Testis (tissue), 3 donors: ENCODE data around the gene DISP2. TPM values are rescaled to one million over a fixed set of nuclear protein-coding genes. Genes with fewer than 3 reads are reported as not detected.

Experiments
- DNase-seq: peaks from one replicate; pipeline ENCODE4 v3.0.0-alpha.2; 2019
- H3K27ac ChIP-seq, 2 donors: fragments of 200-600 bp; sonication (generic); one replicate each; pipeline ENCODE4 v1.5.1; 2019
- H3K27me3 ChIP-seq: fragments of 200-600 bp; sonication (generic); one replicate; pipeline ENCODE4 v1.5.1; 2019
- H3K36me3 ChIP-seq: fragments of 200-600 bp; sonication (generic); one replicate; pipeline ENCODE4 v1.5.1; 2017; ENCODE audit warnings: low read depth; ENCODE audit errors: missing control alignments
- H3K4me1 ChIP-seq: fragments of 200-600 bp; sonication (generic); one replicate; pipeline ENCODE4 v1.5.1; 2019
- H3K4me3 ChIP-seq, 2 donors: fragments of 200-600 bp; sonication (generic); one replicate each; pipeline ENCODE4 v1.5.1; 2017 to 2019
- H3K9me3 ChIP-seq: fragments of 200-600 bp; sonication (generic); one replicate; pipeline ENCODE4 v1.5.1; 2017
- POLR2A ChIP-seq: fragments of 450-650 bp; IDR thresholded peaks from one replicate; pipeline ENCODE4 v1.6.1; 2017; ENCODE audit warnings: antibody characterized with exemption, mild to moderate bottlenecking, moderate library complexity
- WGBS, 2 donors: methylation state at CpG; one replicate each; pipeline ENCODE4 v1.1.5; 2018; 5-methylcytosine and 5-hydroxymethylcytosine counted together
- intact Hi-C: fragments of 100-400 bp; cut with DNase I; formaldehyde crosslinking; loops from one replicate; pipeline ENCODE4 v1.15.1; 2023; ENCODE audit warnings: low total_unique reads
- polyA plus RNA-seq: library from polyadenylated mRNA; stranded (reverse); fragments of 350-450 nt; fragmentation: Illumina TruSeq; extraction: RNeasy Lipid Tissue Mini Kit (QIAGEN cat#74804); gene quantifications from one replicate; pipeline ENCODE4 v1.2.3, GENCODE V29; 2014; ENCODE audit warnings: low read depth, low replicate concordance; ENCODE audit not compliant: insufficient read depth
- total RNA-seq, 2 donors: library from RNA; depleted of rRNA; stranded (reverse); fragments of >200 nt; gene quantifications; one replicate each; pipeline ENCODE4 v1.2.3, GENCODE V29; 2016
- TF ChIP-seq, protein P1 (sequence below), 3 experiments: fragments of 450-650 bp in 2 of 3; fragments of 200-600 bp in 1 of 3; sonication (generic) in 1 of 3; IDR thresholded peaks; one replicate each; pipeline ENCODE4 v1.5.1; 2016 to 2019; ENCODE audit warnings: antibody characterized with exemption in 3 of 3, mild to moderate bottlenecking in 2 of 3, moderate library complexity in 1 of 3

DISP2 gene
- total and polyA plus RNA-seq, 3 donors from 2014 or later: 3.0 to 7.6 (median 4.4) TPM

DNA sequence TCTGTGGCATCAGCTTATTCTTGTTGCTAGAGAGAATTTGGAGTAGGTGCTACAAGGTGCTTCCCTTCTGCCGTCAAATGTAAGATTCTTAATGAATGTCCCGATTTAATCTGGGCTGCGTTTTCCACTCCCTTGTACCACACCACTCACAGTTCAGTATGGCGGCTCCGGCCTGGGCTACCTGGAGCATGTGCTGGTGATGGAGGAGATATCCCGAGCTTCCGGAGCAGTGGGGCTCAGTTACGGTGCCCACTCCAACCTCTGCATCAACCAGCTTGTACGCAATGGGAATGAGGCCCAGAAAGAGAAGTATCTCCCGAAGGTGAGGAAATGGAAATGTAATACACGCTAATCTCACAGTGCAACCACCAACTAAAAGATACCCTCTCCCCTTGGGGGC is 52.5 kb downstream of the DISP2 start:
- intact Hi-C loops: loop anchor here (10.0 kb wide), 1 partner anchor 46 kb away; no protein-coding TSS in a partner anchor
- no peaks in the 10 kb centered on the region for H3K27me3 ChIP-seq
- peaks cover 7% of the 10 kb centered on the region for H3K4me1 ChIP-seq
- no peaks in the 10 kb centered on the region for H3K36me3 ChIP-seq
- no peak for TF ChIP-seq POLR2A
- TF ChIP-seq, protein P1, sequence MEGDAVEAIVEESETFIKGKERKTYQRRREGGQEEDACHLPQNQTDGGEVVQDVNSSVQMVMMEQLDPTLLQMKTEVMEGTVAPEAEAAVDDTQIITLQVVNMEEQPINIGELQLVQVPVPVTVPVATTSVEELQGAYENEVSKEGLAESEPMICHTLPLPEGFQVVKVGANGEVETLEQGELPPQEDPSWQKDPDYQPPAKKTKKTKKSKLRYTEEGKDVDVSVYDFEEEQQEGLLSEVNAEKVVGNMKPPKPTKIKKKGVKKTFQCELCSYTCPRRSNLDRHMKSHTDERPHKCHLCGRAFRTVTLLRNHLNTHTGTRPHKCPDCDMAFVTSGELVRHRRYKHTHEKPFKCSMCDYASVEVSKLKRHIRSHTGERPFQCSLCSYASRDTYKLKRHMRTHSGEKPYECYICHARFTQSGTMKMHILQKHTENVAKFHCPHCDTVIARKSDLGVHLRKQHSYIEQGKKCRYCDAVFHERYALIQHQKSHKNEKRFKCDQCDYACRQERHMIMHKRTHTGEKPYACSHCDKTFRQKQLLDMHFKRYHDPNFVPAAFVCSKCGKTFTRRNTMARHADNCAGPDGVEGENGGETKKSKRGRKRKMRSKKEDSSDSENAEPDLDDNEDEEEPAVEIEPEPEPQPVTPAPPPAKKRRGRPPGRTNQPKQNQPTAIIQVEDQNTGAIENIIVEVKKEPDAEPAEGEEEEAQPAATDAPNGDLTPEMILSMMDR (IDR thresholded peaks at IDR 0.05): no peak
- H3K9me3 ChIP-seq: no peaks in the 10 kb centered on the region
- no peak overlapping the region for H3K27ac ChIP-seq
- WGBS, 2 donors: 91 to 94% methylated on average over 11 of the region's 11 CpGs
- no peak overlapping the region for H3K4me3 ChIP-seq
- no peak for DNase-seq

DNA sequence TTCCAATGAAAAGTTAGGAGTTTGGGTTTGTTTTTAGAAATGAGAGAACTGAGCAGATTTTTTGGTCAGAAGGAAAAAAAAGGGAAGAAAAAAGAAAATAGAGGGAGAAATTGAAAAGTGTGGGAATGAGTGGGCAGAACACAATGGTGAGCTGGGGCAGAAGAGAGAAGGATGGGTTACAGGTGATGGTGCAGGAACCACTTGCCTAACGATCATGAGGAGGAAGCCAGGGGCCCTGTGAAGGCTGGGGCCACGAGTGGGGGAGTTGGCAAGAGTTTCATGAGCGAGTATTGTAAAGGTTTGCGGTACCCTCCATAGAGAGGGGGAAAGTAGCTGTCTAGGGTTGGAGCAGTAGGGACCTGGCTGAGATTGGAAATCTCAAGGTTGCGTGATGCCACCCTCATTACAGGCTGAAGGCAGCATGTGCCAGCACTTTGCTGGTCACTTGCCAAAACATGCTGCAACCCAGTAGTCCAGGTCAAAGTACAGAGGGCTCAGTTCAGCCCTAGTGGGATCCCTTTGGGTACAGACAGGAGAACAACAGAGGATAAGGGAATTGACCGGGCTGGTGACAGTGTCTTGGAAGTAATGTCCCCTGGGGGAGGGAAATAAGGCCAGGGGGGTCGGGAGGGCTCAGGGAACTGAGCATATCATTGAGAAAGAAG is 54.2 kb downstream of the DISP2 start:
- 78 to 85% methylated on average over 7 of the region's 7 CpGs for WGBS, 2 donors
- no peak for DNase-seq
- no peak for TF ChIP-seq POLR2A
- TF ChIP-seq, protein P1 (IDR thresholded peaks at IDR 0.05): no peak
- Histone ChIP-seq H3K36me3 (no peaks in the 10 kb centered on the region), H3K27ac (no peak overlapping the region), H3K27me3 (no peaks in the 10 kb centered on the region), H3K4me3 (no peak overlapping the region), H3K4me1 (no peaks in the 10 kb centered on the region), H3K9me3 (no peaks in the 10 kb centered on the region)
- intact Hi-C loops: loop anchor here (10.0 kb wide), 1 partner anchor 47 kb away; no protein-coding TSS in a partner anchor

DNA sequence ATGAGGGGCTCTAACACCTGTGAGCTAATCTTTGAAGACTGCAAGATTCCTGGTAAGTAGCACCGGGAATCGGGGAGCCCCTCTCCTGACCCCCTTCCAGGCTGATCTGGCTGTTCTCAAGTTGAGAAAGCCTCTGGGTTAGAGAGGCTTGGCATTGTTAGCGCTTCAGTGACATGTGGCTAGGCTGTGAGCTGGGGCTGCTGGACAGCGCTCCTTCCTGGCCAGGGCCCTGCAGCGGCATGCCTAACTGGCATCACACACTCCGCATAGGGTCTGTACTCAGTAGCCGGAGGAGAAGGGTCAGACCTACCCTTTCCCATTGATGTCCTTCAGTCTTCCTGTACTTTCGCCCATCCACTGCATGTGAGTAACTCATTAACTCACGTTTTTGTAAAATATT is 55.0 kb downstream of the DISP2 start:
- DNase-seq: no peak
- H3K9me3 ChIP-seq: no peaks in the 10 kb centered on the region
- H3K4me1 ChIP-seq: no peaks in the 10 kb centered on the region
- H3K4me3 ChIP-seq: no peak overlapping the region
- intact Hi-C loops: loop anchor here (10.0 kb wide), 1 partner anchor 48 kb away; no protein-coding TSS in a partner anchor
- H3K27ac ChIP-seq: no peak overlapping the region
- WGBS, 2 donors: 87 to 92% methylated on average over 8 to 9 of the region's 9 CpGs
- no peaks in the 10 kb centered on the region for H3K27me3 ChIP-seq
- no peaks in the 10 kb centered on the region for H3K36me3 ChIP-seq
- TF ChIP-seq, protein P1 (IDR thresholded peaks at IDR 0.05): no peak
- no peak for TF ChIP-seq POLR2A

DNA sequence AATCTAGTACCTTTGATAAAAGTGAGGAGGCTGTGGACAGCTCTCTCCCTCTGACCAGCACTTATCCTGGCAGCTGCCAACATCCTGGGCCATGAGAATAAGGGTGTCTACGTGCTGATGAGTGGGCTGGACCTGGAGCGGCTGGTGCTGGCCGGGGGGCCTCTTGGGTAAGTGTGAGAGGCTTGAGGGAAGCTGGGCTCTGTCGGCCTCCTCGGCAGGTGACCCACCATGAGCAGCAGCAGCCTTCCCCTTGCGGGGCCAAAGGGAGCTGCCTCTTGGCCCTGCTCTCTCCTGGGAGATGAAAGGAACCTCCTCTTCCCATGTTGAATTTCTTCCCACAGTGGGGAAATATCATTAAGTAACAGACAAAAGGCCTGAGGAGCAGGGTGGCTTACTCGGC is 56.8 kb downstream of the DISP2 start:
- TF ChIP-seq POLR2A: no peak
- TF ChIP-seq, protein P1 (IDR thresholded peaks at IDR 0.05): no peak
- no peak overlapping the region for H3K4me3 ChIP-seq
- 89 to 93% methylated on average over 7 of the region's 7 CpGs for WGBS, 2 donors
- H3K9me3 ChIP-seq: no peaks in the 10 kb centered on the region
- H3K27ac ChIP-seq: no peak overlapping the region
- H3K4me1 ChIP-seq: peaks cover under 1% of the 10 kb centered on the region
- DNase-seq: no peak
- intact Hi-C loops: loop anchor here (10.0 kb wide), 1 partner anchor 50 kb away; no protein-coding TSS in a partner anchor
- no peaks in the 10 kb centered on the region for H3K36me3 ChIP-seq
- H3K27me3 ChIP-seq: no peaks in the 10 kb centered on the region

DNA sequence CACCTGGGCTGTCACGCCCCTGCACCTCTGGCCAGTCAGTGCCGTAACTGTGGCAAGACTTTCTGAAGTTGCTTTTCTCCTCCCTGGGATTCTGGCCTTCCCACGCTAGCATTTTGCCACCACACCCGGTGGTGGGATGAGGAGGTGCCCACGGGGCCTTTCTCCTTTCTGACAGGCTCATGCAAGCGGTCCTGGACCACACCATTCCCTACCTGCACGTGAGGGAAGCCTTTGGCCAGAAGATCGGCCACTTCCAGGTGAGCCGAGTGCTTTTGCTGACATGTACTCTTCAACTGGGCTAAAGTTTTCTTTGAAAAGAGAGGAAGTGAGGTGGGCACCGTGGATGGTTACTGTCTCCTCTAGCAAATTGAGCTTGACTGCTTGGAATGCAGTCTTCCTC is 57.2 kb downstream of the DISP2 start:
- no peak overlapping the region for H3K27ac ChIP-seq
- H3K4me3 ChIP-seq: no peak overlapping the region
- WGBS, 2 donors: 90 to 93% methylated on average over 10 of the region's 10 CpGs
- no peak for DNase-seq
- H3K36me3 ChIP-seq: no peaks in the 10 kb centered on the region
- no peak for TF ChIP-seq POLR2A
- TF ChIP-seq, protein P1 (IDR thresholded peaks at IDR 0.05): no peak
- no peaks in the 10 kb centered on the region for H3K27me3 ChIP-seq
- no peaks in the 10 kb centered on the region for H3K9me3 ChIP-seq
- H3K4me1 ChIP-seq: peaks cover 4% of the 10 kb centered on the region
- intact Hi-C loops: loop anchor here (10.0 kb wide), 1 partner anchor 50 kb away; no protein-coding TSS in a partner anchor
